Measurements from ENCODE around the gene CDH22. TPM values are rescaled to one million over a fixed set of nuclear protein-coding genes. Genes with fewer than 3 reads are reported as not detected.
A peak's percentile ranks its signal among the peaks of the same experiment; 100 is the strongest.

CDH22 gene
- total RNA-seq, 4 donors from 2014 or later = 0.26 to 1.2 (median 0.35) TPM

- in situ Hi-C loops (cut with MboI; ENCODE audit: low sequenced_read_pairs in 4 of 4) = no loop called here
- ATAC-seq = no peak
- Histone ChIP-seq H3K4me3 (no peak overlapping the region), H3K36me3 (no peaks in the 10 kb centered on the region), H3K9me3 (no peaks in the 10 kb centered on the region), H3K27ac (no peak overlapping the region), H3K27me3 (peaks cover 30 to 39% (median 38%) of the 10 kb centered on the region in 3 donors), H3K4me1 (peaks cover 4 to 17% of the 10 kb centered on the region in 2 donors)
- DNase-seq = no peak
- intact Hi-C loops (cut with DNase I; ENCODE audit: low total_unique reads) = no loop called here
- no peak for TF ChIP-seq CTCF (IDR thresholded peaks at IDR 0.05 in 4 of 5, conservative IDR thresholded peaks at IDR 0.05 in 1 of 5)
- TF ChIP-seq POLR2A (IDR thresholded peaks at IDR 0.05) = no peak
Observed at GRCh38 chr20:46202766-46203509, 105.4 kb downstream of the CDH22 start.

- peaks cover 34 to 44% (median 38%) of the 10 kb centered on the region in 3 donors for H3K27me3 ChIP-seq
- no peak for ATAC-seq
- no peaks in the 10 kb centered on the region for H3K4me1 ChIP-seq
- TF ChIP-seq CTCF (IDR thresholded peaks at IDR 0.05 in 4 of 5, conservative IDR thresholded peaks at IDR 0.05 in 1 of 5) (no peak), POLR2A (IDR thresholded peaks at IDR 0.05) (no peak)
- no peak overlapping the region for H3K27ac ChIP-seq
- DNase-seq = no peak
- intact Hi-C loops (cut with DNase I; ENCODE audit: low total_unique reads) (no loop called here), in situ Hi-C loops (cut with MboI; ENCODE audit: low sequenced_read_pairs in 4 of 4) (no loop called here)
- peak overlapping the region in 1 of 4 donors; percentile 21 for H3K4me3 ChIP-seq
- no peaks in the 10 kb centered on the region for H3K9me3 ChIP-seq
- H3K36me3 ChIP-seq = no peaks in the 10 kb centered on the region
Observed at GRCh38 chr20:46200582-46201570, 107.4 kb downstream of the CDH22 start.

GRCh38 chr20:46199198-46199597 is 109.1 kb downstream of the CDH22 start:
- H3K27me3 ChIP-seq = peaks cover 34 to 44% (median 38%) of the 10 kb centered on the region in 3 donors

DNA sequence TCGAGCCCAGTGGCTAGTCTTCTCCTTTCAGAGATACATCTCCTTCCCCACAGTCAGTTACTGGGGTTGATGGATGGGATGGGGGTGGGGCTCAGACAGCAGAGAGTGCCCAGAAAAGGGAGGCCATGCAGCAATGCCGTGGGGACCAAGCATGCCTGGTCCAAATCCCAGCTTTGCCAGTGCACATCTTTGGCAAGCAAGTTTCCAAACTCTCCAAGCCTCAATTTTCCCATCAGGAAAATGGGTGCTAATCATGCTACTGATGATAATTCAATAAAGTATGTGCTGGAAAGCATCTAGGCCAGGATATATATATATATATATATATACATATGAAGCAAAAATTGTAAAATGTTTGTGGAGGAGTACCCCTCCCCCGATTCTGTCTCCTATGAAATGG is 111.3 kb downstream of the CDH22 start:
- DNase-seq = no peak
- Histone ChIP-seq H3K27ac (no peak overlapping the region), H3K4me1 (no peaks in the 10 kb centered on the region), H3K27me3 (peaks cover 31 to 36% (median 36%) of the 10 kb centered on the region in 3 donors), H3K9me3 (no peaks in the 10 kb centered on the region), H3K4me3 (no peak overlapping the region), H3K36me3 (no peaks in the 10 kb centered on the region)
- no peak for ATAC-seq
- in situ Hi-C loops (cut with MboI; ENCODE audit: low sequenced_read_pairs in 4 of 4) = no loop called here
- TF ChIP-seq POLR2A (IDR thresholded peaks at IDR 0.05) (no peak), CTCF (IDR thresholded peaks at IDR 0.05 in 4 of 5, conservative IDR thresholded peaks at IDR 0.05 in 1 of 5) (no peak)
- intact Hi-C loops (cut with DNase I; ENCODE audit: low total_unique reads) = no loop called here

More at GRCh38 chr20:46199198-46199597, 109.1 kb downstream of the CDH22 start:
- intact Hi-C loops (cut with DNase I; ENCODE audit: low total_unique reads) (no loop called here), in situ Hi-C loops (cut with MboI; ENCODE audit: low sequenced_read_pairs in 4 of 4) (no loop called here)
- ATAC-seq (no peak), DNase-seq (no peak)
- H3K4me1 ChIP-seq = no peaks in the 10 kb centered on the region
- H3K4me3 ChIP-seq = peak overlapping the region in 1 of 4 donors; percentile 21
- no peaks in the 10 kb centered on the region for H3K36me3 ChIP-seq
- TF ChIP-seq CTCF (IDR thresholded peaks at IDR 0.05 in 4 of 5, conservative IDR thresholded peaks at IDR 0.05 in 1 of 5) = no peak
- no peak for TF ChIP-seq POLR2A (IDR thresholded peaks at IDR 0.05)
- H3K9me3 ChIP-seq = no peaks in the 10 kb centered on the region
- no peak overlapping the region for H3K27ac ChIP-seq
